GM18502 (cell line): ENCODE measurements around the gene C16orf87.
"Not testable (repeated sequence)": the region's sequence is repeated elsewhere in the genome, so short reads cannot be mapped to it uniquely, and the experiment has no call there.

Experiments used
- ATAC-seq: cut with Tn5 transposase; IDR thresholded peaks from one replicate; pipeline ENCODE4 v1.9.1; 2021; ENCODE audit warnings: mild to moderate bottlenecking; ENCODE audit not compliant: unreplicated experiment, poor library complexity

Gene C16orf87

GRCh38 chr16:46803373-46803772 is 27.6 kb downstream of the C16orf87 start:
- ATAC-seq = no peak

GRCh38 chr16:46801428-46802049 is 29.4 kb downstream of the C16orf87 start:
- no peak for ATAC-seq

- ATAC-seq = no peak
Measured at GRCh38 chr16:46800494-46800893, 30.5 kb downstream of the C16orf87 start.

- ATAC-seq = no peak
Measured at GRCh38 chr16:46797501-46797900, 33.5 kb downstream of the C16orf87 start.

- no peak for ATAC-seq
Measured at GRCh38 chr16:46796764-46797269, 34.2 kb downstream of the C16orf87 start.

GRCh38 chr16:46793841-46794240 is 37.1 kb downstream of the C16orf87 start:
- ATAC-seq = no peak

GRCh38 chr16:46790599-46791270 is 40.2 kb downstream of the C16orf87 start:
- no peak for ATAC-seq

- ATAC-seq = peak; percentile 82
Measured at GRCh38 chr16:46789499-46790414, 41.2 kb downstream of the C16orf87 start.

- no peak for ATAC-seq
Measured at GRCh38 chr16:46788891-46789474, 42.0 kb downstream of the C16orf87 start.

GRCh38 chr16:46787909-46788308 is 43.1 kb downstream of the C16orf87 start:
- no peak for ATAC-seq

- no peak for ATAC-seq
Measured at GRCh38 chr16:46785076-46785845, 45.7 kb downstream of the C16orf87 start.

GRCh38 chr16:46784569-46784968 is 46.4 kb downstream of the C16orf87 start:
- not testable (repeated sequence) for ATAC-seq

GRCh38 chr16:46783800-46784199 is 47.2 kb downstream of the C16orf87 start:
- ATAC-seq = no peak

- no peak for ATAC-seq
Measured at GRCh38 chr16:46782320-46782719, 48.7 kb downstream of the C16orf87 start.

GRCh38 chr16:46777804-46778203 is 53.2 kb downstream of the C16orf87 start:
- no peak for ATAC-seq

GRCh38 chr16:46775214-46775613 is 55.8 kb downstream of the C16orf87 start:
- peak; percentile 27 for ATAC-seq

- ATAC-seq = peak; percentile 79
Measured at GRCh38 chr16:46774743-46775177, 56.2 kb downstream of the C16orf87 start.

- no peak for ATAC-seq
Measured at GRCh38 chr16:46772463-46772862, 58.5 kb downstream of the C16orf87 start.

GRCh38 chr16:46768809-46769208 is 62.2 kb downstream of the C16orf87 start:
- no peak for ATAC-seq

GRCh38 chr16:46765050-46765449 is 65.9 kb downstream of the C16orf87 start:
- ATAC-seq = no peak
